Fibroblast of lung (primary cell): ENCODE measurements around the gene ARL6IP1. TPM values are rescaled to one million over a fixed set of nuclear protein-coding genes. Genes with fewer than 3 reads are reported as not detected.

Experiments used
- DNase-seq, 2 donors: peaks; one replicate each; pipeline versions ENCODE4 v3.0.0 to v3.0.0-alpha.2; 2010; ENCODE audit warnings: low read depth in 2 of 2
- H2AFZ ChIP-seq: 2 replicates; pipeline ENCODE4 v1.5.1; 2012; ENCODE audit warnings: low read length, control low read depth, inconsistent platforms
- H3K27ac ChIP-seq: 2 replicates; pipeline ENCODE4 v1.5.1; 2011; ENCODE audit warnings: low read length, control low read depth; ENCODE audit not compliant: insufficient read depth
- H3K27me3 ChIP-seq: 2 replicates; pipeline ENCODE4 v1.5.1; 2011; ENCODE audit warnings: mild to moderate bottlenecking, low read length; ENCODE audit not compliant: control insufficient read depth, insufficient read depth
- H3K36me3 ChIP-seq: 2 replicates; pipeline ENCODE4 v1.5.1; 2011; ENCODE audit warnings: low read length; ENCODE audit not compliant: control insufficient read depth, insufficient read depth
- H3K4me1 ChIP-seq: 2 replicates; pipeline ENCODE4 v1.5.1; 2011; ENCODE audit warnings: low read length; ENCODE audit not compliant: control insufficient read depth, insufficient read depth; ENCODE audit errors: extremely low read depth
- H3K4me2 ChIP-seq: 2 replicates; pipeline ENCODE4 v1.5.1; 2011; ENCODE audit warnings: low read length, control low read depth; ENCODE audit not compliant: insufficient read depth; ENCODE audit errors: extremely low read depth
- H3K4me3 ChIP-seq, 4 experiments: fragments of 200-600 bp in 1 of 4; sonication (generic) in 1 of 4; replicated peaks in 1 of 4; 2 replicates each; pipeline ENCODE4 v1.5.1; 2011 to 2016; ENCODE audit warnings: low read length in 4 of 4, low read depth in 3 of 4, mild to moderate bottlenecking in 3 of 4, control low read depth in 2 of 4, inconsistent platforms in 1 of 4, mixed read lengths in 1 of 4; ENCODE audit not compliant: insufficient read depth in 1 of 4; ENCODE audit errors: control extremely low read depth in 1 of 4
- H3K79me2 ChIP-seq: 2 replicates; pipeline ENCODE4 v1.5.1; 2012; ENCODE audit warnings: mild to moderate bottlenecking, low read length, inconsistent platforms; ENCODE audit not compliant: control insufficient read depth, insufficient read depth
- H3K9ac ChIP-seq: 2 replicates; pipeline ENCODE4 v1.5.1; 2011; ENCODE audit warnings: mild to moderate bottlenecking, low read length, control low read depth; ENCODE audit not compliant: insufficient read depth
- H3K9me3 ChIP-seq: 2 replicates; pipeline ENCODE4 v1.5.1; 2012; ENCODE audit warnings: low read depth, low read length; ENCODE audit not compliant: control insufficient read depth, insufficient read depth
- H4K20me1 ChIP-seq: 2 replicates; pipeline ENCODE4 v1.5.1; 2011; ENCODE audit warnings: low read length; ENCODE audit not compliant: control insufficient read depth, insufficient read depth; ENCODE audit errors: extremely low read depth
- EZH2 ChIP-seq: IDR thresholded peaks from 2 replicates; pipeline ENCODE4 v1.5.1; 2012; ENCODE audit warnings: low read length, control low read depth, mild to moderate bottlenecking; ENCODE audit errors: missing control alignments
- polyA plus RNA-seq, 2 donors: library from polyadenylated mRNA; depleted of rRNA in 1 of 2; stranded (reverse) in 1 of 2; unstranded in 1 of 2; fragments of >200 nt; gene quantifications; 2 replicates each; pipeline ENCODE4 v1.2.1, GENCODE V29; 2011 to 2012; ENCODE audit warnings: missing spikeins in 1 of 2
- total RNA-seq: library from RNA; depleted of rRNA; stranded (reverse); fragments of >200 nt; gene quantifications from 2 replicates; pipeline ENCODE4 v1.2.1, GENCODE V29; 2014
- TF ChIP-seq, protein P1 (sequence below), 2 donors: IDR thresholded peaks in 1 of 2; conservative IDR thresholded peaks in 1 of 2; 1 replicate in 1 of 2; 2 replicates in 1 of 2; pipeline ENCODE4 v1.5.1; 2011 to 2012; ENCODE audit warnings: low read length in 2 of 2, control low read depth in 1 of 2, inconsistent platforms in 1 of 2, low read depth in 1 of 2, mild to moderate bottlenecking in 1 of 2

ARL6IP1 gene
- total and polyA plus RNA-seq, 2 donors (not counting 1 experiment from before 2014, with no cell fraction given): 119 to 224 TPM

DNA sequence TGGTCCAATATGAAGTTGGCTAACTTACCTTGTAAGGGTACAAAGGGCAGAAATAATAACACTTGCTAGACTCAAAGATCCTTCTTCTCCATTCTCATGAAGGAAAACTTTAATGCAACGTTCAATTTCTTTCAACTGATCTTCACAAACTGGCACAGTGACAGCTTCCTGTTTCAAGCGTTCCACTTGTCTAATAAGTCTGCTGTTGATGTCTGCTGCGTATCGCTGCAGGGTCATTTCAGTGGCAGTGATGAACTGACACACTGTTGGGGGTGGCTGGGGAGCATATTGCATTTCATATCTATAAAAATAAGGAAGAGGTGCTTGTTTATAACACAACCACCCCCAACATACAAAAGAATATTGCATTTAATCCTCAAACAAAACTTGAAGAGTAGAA is 33.5 kb upstream of the ARL6IP1 start:
- TF ChIP-seq EZH2: no peak
- TF ChIP-seq, protein P1, sequence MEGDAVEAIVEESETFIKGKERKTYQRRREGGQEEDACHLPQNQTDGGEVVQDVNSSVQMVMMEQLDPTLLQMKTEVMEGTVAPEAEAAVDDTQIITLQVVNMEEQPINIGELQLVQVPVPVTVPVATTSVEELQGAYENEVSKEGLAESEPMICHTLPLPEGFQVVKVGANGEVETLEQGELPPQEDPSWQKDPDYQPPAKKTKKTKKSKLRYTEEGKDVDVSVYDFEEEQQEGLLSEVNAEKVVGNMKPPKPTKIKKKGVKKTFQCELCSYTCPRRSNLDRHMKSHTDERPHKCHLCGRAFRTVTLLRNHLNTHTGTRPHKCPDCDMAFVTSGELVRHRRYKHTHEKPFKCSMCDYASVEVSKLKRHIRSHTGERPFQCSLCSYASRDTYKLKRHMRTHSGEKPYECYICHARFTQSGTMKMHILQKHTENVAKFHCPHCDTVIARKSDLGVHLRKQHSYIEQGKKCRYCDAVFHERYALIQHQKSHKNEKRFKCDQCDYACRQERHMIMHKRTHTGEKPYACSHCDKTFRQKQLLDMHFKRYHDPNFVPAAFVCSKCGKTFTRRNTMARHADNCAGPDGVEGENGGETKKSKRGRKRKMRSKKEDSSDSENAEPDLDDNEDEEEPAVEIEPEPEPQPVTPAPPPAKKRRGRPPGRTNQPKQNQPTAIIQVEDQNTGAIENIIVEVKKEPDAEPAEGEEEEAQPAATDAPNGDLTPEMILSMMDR (conservative IDR thresholded peaks at IDR 0.05 in 1 of 2, IDR thresholded peaks at IDR 0.05 in 1 of 2; ENCODE audit: low read depth in 1 of 2, low read length in 2 of 2): no peak
- no peak for DNase-seq
- H3K4me2 ChIP-seq: no peak overlapping the region

DNA sequence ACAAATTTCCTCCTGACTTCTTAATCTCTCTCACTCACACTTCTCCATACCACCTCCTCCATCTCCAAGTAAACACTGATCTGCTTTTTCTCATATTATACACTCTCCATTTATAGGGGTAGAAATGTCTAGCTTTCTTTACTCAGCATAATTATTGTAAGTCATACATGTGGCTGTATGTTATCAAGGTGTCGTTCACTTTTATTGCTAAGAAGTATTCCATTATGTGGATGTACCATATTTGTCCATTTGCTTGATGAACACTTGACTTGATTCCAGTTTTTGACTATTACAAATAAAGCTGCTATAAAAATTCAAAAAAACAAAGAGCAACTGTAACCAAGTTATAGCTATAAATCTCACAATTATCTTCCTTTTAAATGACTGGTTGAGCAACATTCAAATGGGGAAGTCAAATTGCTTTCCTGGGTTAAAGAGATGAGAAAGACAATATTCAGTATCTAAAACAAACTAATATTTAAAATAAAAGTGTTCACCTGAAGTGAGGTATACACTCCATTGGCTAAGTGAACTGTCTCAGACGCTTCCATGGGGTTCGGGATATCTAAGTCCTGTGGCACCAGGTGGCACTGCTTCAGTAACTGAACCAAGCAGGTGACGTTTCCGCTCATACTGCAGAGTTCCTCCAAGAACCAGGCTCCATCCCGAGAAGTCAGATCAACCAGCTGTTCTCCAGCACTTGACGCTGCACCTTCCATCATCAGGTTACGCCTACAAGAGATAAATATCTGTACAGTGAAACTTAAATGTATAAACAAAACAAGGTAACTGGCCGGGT is 32.6 kb upstream of the ARL6IP1 start:
- no peak overlapping the region for H3K27ac ChIP-seq
- no peak overlapping the region for H2AFZ ChIP-seq
- TF ChIP-seq, protein P1 (conservative IDR thresholded peaks at IDR 0.05 in 1 of 2, IDR thresholded peaks at IDR 0.05 in 1 of 2; ENCODE audit: low read depth in 1 of 2, low read length in 2 of 2): no peak
- no peak for TF ChIP-seq EZH2
- peaks cover 28% of the 10 kb centered on the region for H3K36me3 ChIP-seq
- H3K4me2 ChIP-seq: no peak overlapping the region
- H3K27me3 ChIP-seq: no peaks in the 10 kb centered on the region
- H3K79me2 ChIP-seq: no peaks in the 10 kb centered on the region
- no peaks in the 10 kb centered on the region for H3K9me3 ChIP-seq
- H3K9ac ChIP-seq: no peak overlapping the region
- DNase-seq: no peak
- no peaks in the 10 kb centered on the region for H4K20me1 ChIP-seq
- no peak overlapping the region for H3K4me3 ChIP-seq
- H3K4me1 ChIP-seq: no peaks in the 10 kb centered on the region

More for the DNA sequence above, 33.5 kb upstream of the ARL6IP1 start:
- H2AFZ ChIP-seq: no peak overlapping the region
- H3K36me3 ChIP-seq: peaks cover 26% of the 10 kb centered on the region
- H3K4me1 ChIP-seq: no peaks in the 10 kb centered on the region
- no peak overlapping the region for H3K4me3 ChIP-seq
- no peaks in the 10 kb centered on the region for H3K79me2 ChIP-seq
- no peak overlapping the region for H3K9ac ChIP-seq
- no peaks in the 10 kb centered on the region for H4K20me1 ChIP-seq
- H3K27ac ChIP-seq: no peak overlapping the region
- H3K27me3 ChIP-seq: no peaks in the 10 kb centered on the region
- no peaks in the 10 kb centered on the region for H3K9me3 ChIP-seq

DNA sequence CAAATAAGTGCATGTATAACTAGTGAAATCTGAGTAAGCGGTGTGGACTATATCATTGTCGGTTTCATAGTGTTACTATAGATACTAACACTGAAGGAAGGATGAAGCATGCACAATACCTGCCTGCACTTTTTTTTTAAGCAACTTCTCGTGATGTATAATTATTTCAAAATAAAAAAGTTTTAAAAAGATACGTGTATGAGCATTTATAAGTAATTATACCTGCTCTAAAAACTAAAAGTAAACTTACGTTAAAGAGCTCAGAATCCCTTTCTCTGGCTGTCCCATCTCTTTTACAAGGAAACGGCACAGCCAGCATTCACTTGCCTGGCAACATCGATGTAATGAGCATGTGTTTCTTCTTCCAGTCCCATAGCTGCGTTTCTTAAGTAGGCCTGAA is 31.3 kb upstream of the ARL6IP1 start:
- no peak for DNase-seq
- H3K36me3 ChIP-seq: peaks cover 32% of the 10 kb centered on the region

More for the DNA sequence above, 31.3 kb upstream of the ARL6IP1 start:
- no peak for TF ChIP-seq EZH2
- TF ChIP-seq, protein P1 (conservative IDR thresholded peaks at IDR 0.05 in 1 of 2, IDR thresholded peaks at IDR 0.05 in 1 of 2; ENCODE audit: low read depth in 1 of 2, low read length in 2 of 2): no peak
- H4K20me1 ChIP-seq: no peaks in the 10 kb centered on the region
- no peak overlapping the region for H2AFZ ChIP-seq
- H3K27ac ChIP-seq: no peak overlapping the region
- no peak overlapping the region for H3K4me3 ChIP-seq
- no peaks in the 10 kb centered on the region for H3K9me3 ChIP-seq
- no peak overlapping the region for H3K9ac ChIP-seq
- H3K27me3 ChIP-seq: no peaks in the 10 kb centered on the region
- H3K4me1 ChIP-seq: no peaks in the 10 kb centered on the region
- no peak overlapping the region for H3K4me2 ChIP-seq
- H3K79me2 ChIP-seq: no peaks in the 10 kb centered on the region
